ENCODE results near the gene SPO11. TPM values are rescaled to one million over a fixed set of nuclear protein-coding genes. Genes with fewer than 3 reads are reported as not detected.

Gene SPO11
- total RNA-seq, 4 donors from 2014 or later: not detected

DNA sequence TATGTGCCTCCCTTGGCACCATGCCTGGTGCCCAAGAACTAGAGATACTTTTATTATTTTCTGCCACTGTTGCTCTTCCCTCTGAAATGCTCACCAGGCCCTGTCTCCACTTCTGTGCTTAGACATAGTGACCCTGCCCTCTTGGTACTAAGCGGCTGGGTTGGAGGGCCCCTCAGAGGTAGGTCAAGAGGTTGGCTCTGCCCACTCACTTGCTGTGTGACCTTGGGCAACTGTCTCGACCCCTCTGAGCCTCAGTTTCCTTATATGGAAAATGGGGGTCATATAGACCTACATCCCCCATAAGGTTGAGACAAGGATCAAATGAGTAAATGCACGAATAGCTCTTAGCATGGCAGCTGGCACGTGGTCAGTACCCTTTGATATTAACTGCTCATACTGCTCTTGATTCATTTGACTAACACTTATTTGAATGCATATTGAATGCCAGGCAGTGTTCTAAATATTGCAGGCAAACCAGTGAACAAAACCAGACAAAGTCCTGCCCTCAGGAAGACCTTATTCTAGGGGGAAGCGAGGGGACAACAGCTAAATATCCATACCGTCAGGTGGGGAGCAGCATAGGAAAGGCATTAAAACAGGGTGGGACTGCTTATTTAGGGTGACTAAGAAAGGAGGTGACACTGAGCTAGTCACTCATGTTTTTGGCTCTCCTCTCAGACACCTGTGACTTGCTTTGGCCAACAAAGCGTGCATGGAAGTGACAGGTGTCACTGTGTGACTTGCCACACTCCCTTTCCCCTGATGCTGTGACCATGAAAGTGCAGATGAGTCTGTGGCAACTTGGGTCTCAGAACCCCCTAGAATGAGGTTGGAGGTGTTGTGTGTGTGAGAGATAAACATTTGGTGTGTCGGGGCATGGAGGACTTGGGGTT is 14.3 kb upstream of the SPO11 start:
- DNase-seq: no peak
- H3K27me3 ChIP-seq: no peaks in the 10 kb centered on the region
- no peaks in the 10 kb centered on the region for H3K36me3 ChIP-seq
- H3K27ac ChIP-seq: no peak overlapping the region
- H3K4me1 ChIP-seq: peaks cover 10 to 25% of the 10 kb centered on the region in 2 donors
- 87% methylated on average over 8 of the region's 8 CpGs for WGBS, 2 donors
- H3K9me3 ChIP-seq: no peaks in the 10 kb centered on the region
- TF ChIP-seq, protein P1, sequence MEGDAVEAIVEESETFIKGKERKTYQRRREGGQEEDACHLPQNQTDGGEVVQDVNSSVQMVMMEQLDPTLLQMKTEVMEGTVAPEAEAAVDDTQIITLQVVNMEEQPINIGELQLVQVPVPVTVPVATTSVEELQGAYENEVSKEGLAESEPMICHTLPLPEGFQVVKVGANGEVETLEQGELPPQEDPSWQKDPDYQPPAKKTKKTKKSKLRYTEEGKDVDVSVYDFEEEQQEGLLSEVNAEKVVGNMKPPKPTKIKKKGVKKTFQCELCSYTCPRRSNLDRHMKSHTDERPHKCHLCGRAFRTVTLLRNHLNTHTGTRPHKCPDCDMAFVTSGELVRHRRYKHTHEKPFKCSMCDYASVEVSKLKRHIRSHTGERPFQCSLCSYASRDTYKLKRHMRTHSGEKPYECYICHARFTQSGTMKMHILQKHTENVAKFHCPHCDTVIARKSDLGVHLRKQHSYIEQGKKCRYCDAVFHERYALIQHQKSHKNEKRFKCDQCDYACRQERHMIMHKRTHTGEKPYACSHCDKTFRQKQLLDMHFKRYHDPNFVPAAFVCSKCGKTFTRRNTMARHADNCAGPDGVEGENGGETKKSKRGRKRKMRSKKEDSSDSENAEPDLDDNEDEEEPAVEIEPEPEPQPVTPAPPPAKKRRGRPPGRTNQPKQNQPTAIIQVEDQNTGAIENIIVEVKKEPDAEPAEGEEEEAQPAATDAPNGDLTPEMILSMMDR (IDR thresholded peaks at IDR 0.05): no peak
- TF ChIP-seq POLR2A (IDR thresholded peaks at IDR 0.05): no peak
- no peak overlapping the region for H3K4me3 ChIP-seq (replicated peaks in 1 of 3)
- intact Hi-C loops (cut with DNase I): no loop called here

DNA sequence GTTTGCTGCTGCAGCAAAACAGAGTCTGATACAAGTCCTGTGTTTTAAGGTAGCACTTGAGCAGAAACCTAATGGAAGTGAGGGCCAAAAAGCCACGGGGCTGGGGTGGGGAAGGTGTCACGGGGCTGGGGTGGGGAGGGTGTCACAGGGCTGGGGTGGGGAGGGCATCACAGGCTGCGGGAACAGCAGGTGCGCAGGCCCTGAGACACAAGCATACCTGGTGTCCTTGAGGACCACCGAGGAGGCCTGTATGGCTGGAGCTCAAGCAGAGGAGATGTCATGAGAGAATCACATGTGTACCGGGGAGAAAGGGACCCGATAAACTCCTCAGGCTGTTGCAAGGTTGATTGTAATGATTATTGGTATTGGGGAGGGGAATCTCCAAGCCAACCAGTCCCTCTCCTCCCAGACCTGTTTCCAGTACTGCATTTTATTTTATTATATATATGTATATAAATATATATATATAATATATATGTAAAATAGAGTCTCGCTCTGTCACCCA is 13.6 kb upstream of the SPO11 start:
- TF ChIP-seq POLR2A (IDR thresholded peaks at IDR 0.05): no peak
- TF ChIP-seq, protein P1 (IDR thresholded peaks at IDR 0.05): no peak
- H3K27me3 ChIP-seq: no peaks in the 10 kb centered on the region
- H3K36me3 ChIP-seq: no peaks in the 10 kb centered on the region
- no peaks in the 10 kb centered on the region for H3K9me3 ChIP-seq
- H3K4me3 ChIP-seq (replicated peaks in 1 of 3): no peak overlapping the region
- intact Hi-C loops (cut with DNase I): no loop called here
- WGBS, 2 donors: 86 to 93% methylated on average over 7 to 8 of the region's 8 CpGs
- no peak for DNase-seq
- H3K4me1 ChIP-seq: peaks cover 10 to 25% of the 10 kb centered on the region in 2 donors
- peak overlapping the region in 1 of 3 donors; percentile 26 for H3K27ac ChIP-seq

DNA sequence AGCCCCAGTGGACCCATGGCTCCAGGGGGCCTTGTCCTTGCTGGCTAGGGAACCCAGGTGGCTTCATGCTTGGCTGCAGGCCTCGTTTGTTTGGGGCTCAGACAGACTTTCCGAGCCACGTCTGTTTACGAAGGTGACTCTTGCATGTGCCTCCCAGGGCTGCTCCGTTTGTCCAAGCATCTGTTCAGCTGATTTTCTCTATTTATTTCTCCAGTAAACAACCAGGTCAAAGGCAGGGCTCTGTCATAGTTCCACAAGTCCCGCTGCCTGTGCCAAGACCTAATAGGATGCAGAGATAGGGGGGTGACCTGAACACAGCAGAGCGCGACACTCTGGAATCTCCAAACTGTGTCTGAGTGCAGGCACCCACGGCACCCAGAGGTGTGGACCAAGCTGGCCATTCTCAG is 12.8 kb upstream of the SPO11 start:
- Histone ChIP-seq H3K27me3 (no peaks in the 10 kb centered on the region), H3K36me3 (no peaks in the 10 kb centered on the region), H3K4me3 (replicated peaks in 1 of 3) (no peak overlapping the region), H3K4me1 (peaks cover 10 to 25% of the 10 kb centered on the region in 2 donors), H3K27ac (peak overlapping the region; percentile 26 to 60 (median 36)), H3K9me3 (no peaks in the 10 kb centered on the region)
- TF ChIP-seq POLR2A (IDR thresholded peaks at IDR 0.05): no peak
- TF ChIP-seq, protein P1 (IDR thresholded peaks at IDR 0.05): no peak
- DNase-seq: peak; percentile 48 to 63
- WGBS, 2 donors: 50 to 67% methylated on average over 4 to 9 of the region's 9 CpGs
- intact Hi-C loops (cut with DNase I): no loop called here

DNA sequence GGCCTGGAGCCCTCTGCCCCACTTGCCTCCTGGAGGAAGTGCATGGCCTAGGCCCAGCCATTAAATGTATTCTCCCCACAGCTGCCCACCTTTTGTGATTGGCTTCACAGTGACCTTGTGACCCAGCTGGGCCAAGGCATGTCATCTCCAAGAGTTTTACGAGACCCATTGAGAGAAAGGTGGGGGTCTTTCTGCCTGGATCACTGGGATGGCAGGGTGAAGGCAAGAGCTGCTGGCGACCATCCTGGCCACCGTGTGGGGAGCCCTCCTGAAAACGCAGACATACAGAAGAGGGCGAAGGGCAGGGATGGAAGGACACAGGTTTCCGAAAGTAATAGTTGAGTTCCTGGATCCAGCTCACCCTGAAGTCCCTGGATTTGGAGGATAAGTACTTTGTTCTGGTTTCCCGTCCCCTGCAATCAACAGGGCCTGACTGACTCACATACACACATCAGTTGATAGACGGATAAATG is 12.3 kb upstream of the SPO11 start:
- intact Hi-C loops (cut with DNase I): no loop called here
- 91 to 96% methylated on average over 8 of the region's 8 CpGs for WGBS, 2 donors
- H3K4me1 ChIP-seq: peaks cover 12 to 28% of the 10 kb centered on the region in 2 donors
- no peaks in the 10 kb centered on the region for H3K36me3 ChIP-seq
- H3K27ac ChIP-seq: peak overlapping the region; percentile 36 to 60 (median 47)
- no peaks in the 10 kb centered on the region for H3K27me3 ChIP-seq
- no peaks in the 10 kb centered on the region for H3K9me3 ChIP-seq
- no peak for DNase-seq
- H3K4me3 ChIP-seq (replicated peaks in 1 of 3): no peak overlapping the region
- TF ChIP-seq POLR2A (IDR thresholded peaks at IDR 0.05): no peak
- TF ChIP-seq, protein P1 (IDR thresholded peaks at IDR 0.05): no peak
